ENCODE data around the gene PLPP3. TPM values are rescaled to one million over a fixed set of nuclear protein-coding genes. Genes with fewer than 3 reads are reported as not detected.

PLPP3 gene
- total RNA-seq, result 100 to 1,000 TPM in 1 of 6 experiments, 10 to 100 TPM in 5; 47.8 to 118 (median 65.8) TPM
- long read RNA-seq, transcript PLPP3-201 (6 exons, 3,292 nt), result major isoform, 14 of 16 reads
- long read RNA-seq, partial matches to known transcripts, result 1 of 16 reads
- long read RNA-seq, other reads (novel, unspliced or antisense), result 1 of 16 reads

- H3K4me3 ChIP-seq, result peak within 1 kb of the TSS; percentile 71 to 91 (median 82)
- TF ChIP-seq POLR2A (IDR thresholded peaks at IDR 0.05) (peak; percentile 95), CTCF (IDR thresholded peaks at IDR 0.05) (peak in 3 of 4 donors; percentile 49 to 60 (median 51))
- ATAC-seq, result peak; percentile 75 to 88 (median 84)
- intact Hi-C loops (cut with DNase I), result loop anchor here in 1 of 2 donors (5.0 kb wide), 1 partner anchor 127 kb away; no protein-coding TSS in a partner anchor
- no peaks in the 10 kb centered on the region for H3K27me3 ChIP-seq
- peak; percentile 84 to 90 (median 88) for DNase-seq
- peaks cover 0 to 27% (median 0%) of the 10 kb centered on the region in 4 donors for H3K4me1 ChIP-seq
- no peaks in the 10 kb centered on the region for H3K36me3 ChIP-seq
- H3K9me3 ChIP-seq, result no peaks in the 10 kb centered on the region
- 0% methylated on average over 34 of the region's 62 CpGs for WGBS (ENCODE audit: insufficient coverage, low coverage, low lambda C conversion rate, missing lambda C conversion rate)
- peak within 1 kb of the TSS; percentile 97 to 99 (median 99) for H3K27ac ChIP-seq
These were observed at the start of gene PLPP3 for GRCh38 chr1:56578963-56579875. PLPP3 (minus strand) TSS chr1:56579563; CDS start chr1:56579016, 547 bp downstream.

GRCh38 chr1:56627636-56628039, 48.3 kb upstream of the PLPP3 start:
- no peaks in the 10 kb centered on the region for H3K27me3 ChIP-seq
- 67% methylated on average over 3 of the region's 3 CpGs for WGBS (ENCODE audit: insufficient coverage, low coverage, low lambda C conversion rate, missing lambda C conversion rate)

GRCh38 chr1:56627019-56627635, 47.8 kb upstream of the PLPP3 start:
- TF ChIP-seq CTCF (IDR thresholded peaks at IDR 0.05) (no peak), POLR2A (IDR thresholded peaks at IDR 0.05) (no peak)
- whole genome bisulfite sequencing (ENCODE audit: insufficient coverage, low coverage, low lambda C conversion rate, missing lambda C conversion rate), result 63% methylated on average over 3 of the region's 3 CpGs
- Histone ChIP-seq H3K4me1 (no peaks in the 10 kb centered on the region), H3K36me3 (no peaks in the 10 kb centered on the region), H3K4me3 (no peak overlapping the region), H3K27ac (no peak overlapping the region), H3K9me3 (no peaks in the 10 kb centered on the region), H3K27me3 (no peaks in the 10 kb centered on the region)
- ATAC-seq, result no peak
- DNase-seq, result no peak
- intact Hi-C loops (cut with DNase I), result no loop called here

More at GRCh38 chr1:56627636-56628039, 48.3 kb upstream of the PLPP3 start:
- H3K9me3 ChIP-seq, result no peaks in the 10 kb centered on the region
- no peaks in the 10 kb centered on the region for H3K4me1 ChIP-seq
- no peak overlapping the region for H3K4me3 ChIP-seq
- TF ChIP-seq POLR2A (IDR thresholded peaks at IDR 0.05), result no peak
- no peak for TF ChIP-seq CTCF (IDR thresholded peaks at IDR 0.05)
- H3K36me3 ChIP-seq, result no peaks in the 10 kb centered on the region
- DNase-seq, result no peak
- ATAC-seq, result no peak
- intact Hi-C loops (cut with DNase I), result no loop called here
- no peak overlapping the region for H3K27ac ChIP-seq

- ATAC-seq (no peak), DNase-seq (no peak)
- TF ChIP-seq CTCF (IDR thresholded peaks at IDR 0.05) (no peak), POLR2A (IDR thresholded peaks at IDR 0.05) (no peak)
- H3K27ac ChIP-seq, result no peak overlapping the region
- no peaks in the 10 kb centered on the region for H3K4me1 ChIP-seq
- intact Hi-C loops (cut with DNase I), result no loop called here
- no peaks in the 10 kb centered on the region for H3K27me3 ChIP-seq
- no peaks in the 10 kb centered on the region for H3K9me3 ChIP-seq
- H3K4me3 ChIP-seq, result no peak overlapping the region
- H3K36me3 ChIP-seq, result no peaks in the 10 kb centered on the region
These were observed 47.2 kb upstream of the PLPP3 start for GRCh38 chr1:56626546-56626945.

Data from right lobe of liver (tissue), 6 donors.